Measurements from ENCODE around the gene DENND6A.

The DENND6A gene

GRCh38 chr3:57596495-57597126 lies 96.3 kb downstream of the DENND6A start:
- Mint-ChIP-seq H3K4me3 (peak overlapping the region; percentile 95), H3K4me1 (peaks cover 23% of the 10 kb centered on the region), H3K36me3 (peaks cover 5% of the 10 kb centered on the region), H3K9me3 (no peaks in the 10 kb centered on the region), H3K27ac (peak overlapping the region; percentile 100), H3K27me3 (no peaks in the 10 kb centered on the region)
- ATAC-seq (ENCODE audit: low read depth) (no peak), DNase-seq (ENCODE audit: low spot score in 2 of 2) (peak; percentile 9 to 27)

DNA sequence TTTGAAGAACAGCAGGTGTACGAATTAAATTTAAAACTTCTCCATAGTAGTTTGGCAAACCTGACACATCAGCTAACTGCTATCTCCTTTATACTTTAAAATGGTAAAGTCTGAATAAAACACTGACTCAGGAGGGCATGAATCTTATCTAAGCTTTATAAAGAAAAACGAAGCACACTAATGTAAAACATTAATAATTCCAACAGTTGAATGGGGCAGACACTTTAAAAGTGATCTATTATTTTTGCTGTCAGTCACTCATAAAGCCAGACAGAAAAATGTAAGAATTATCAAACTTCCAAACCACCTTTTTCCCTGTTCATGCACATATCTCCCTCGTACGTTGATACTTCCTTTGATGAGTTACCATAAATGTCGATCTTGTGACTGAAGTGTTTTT lies 98.3 kb downstream of the DENND6A start:
- peak overlapping the region; percentile 50 for H3K4me3 Mint-ChIP-seq
- ATAC-seq (ENCODE audit: low read depth) = no peak
- peaks cover 2% of the 10 kb centered on the region for H3K36me3 Mint-ChIP-seq
- DNase-seq (ENCODE audit: low spot score in 2 of 2) = no peak
- H3K27ac Mint-ChIP-seq = peak overlapping the region; percentile 64
- H3K4me1 Mint-ChIP-seq = peaks cover 24% of the 10 kb centered on the region
- no peaks in the 10 kb centered on the region for H3K9me3 Mint-ChIP-seq
- no peaks in the 10 kb centered on the region for H3K27me3 Mint-ChIP-seq

DNA sequence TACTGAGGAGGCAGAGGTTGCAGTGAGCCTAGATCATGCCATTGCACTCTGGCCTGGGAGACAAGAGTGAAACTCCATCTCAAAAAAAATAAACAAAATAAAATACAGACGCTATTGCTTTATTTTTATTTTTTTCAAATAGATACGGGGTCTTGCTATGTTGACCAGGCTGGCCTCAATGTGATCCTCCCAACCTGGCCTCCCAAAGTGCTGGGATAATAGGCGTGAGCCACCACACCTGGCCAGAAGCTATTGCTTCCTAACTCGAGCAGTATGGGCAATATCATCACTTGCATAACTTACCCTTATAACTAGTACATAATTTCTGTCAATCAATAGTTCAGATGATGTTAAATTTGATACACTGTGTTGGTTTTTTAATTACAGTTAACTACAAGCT lies 98.7 kb downstream of the DENND6A start:
- no peaks in the 10 kb centered on the region for H3K9me3 Mint-ChIP-seq
- ATAC-seq (ENCODE audit: low read depth) (no peak), DNase-seq (ENCODE audit: low spot score in 2 of 2) (no peak)
- peak overlapping the region; percentile 64 for H3K27ac Mint-ChIP-seq
- H3K4me1 Mint-ChIP-seq = peaks cover 24% of the 10 kb centered on the region
- H3K4me3 Mint-ChIP-seq = no peak overlapping the region
- H3K27me3 Mint-ChIP-seq = no peaks in the 10 kb centered on the region
- H3K36me3 Mint-ChIP-seq = peaks cover 2% of the 10 kb centered on the region

GRCh38 chr3:57592306-57592705 lies 100.6 kb downstream of the DENND6A start:
- no peak overlapping the region for H3K4me3 Mint-ChIP-seq
- H3K4me1 Mint-ChIP-seq = peaks cover 23% of the 10 kb centered on the region
- peak overlapping the region; percentile 65 for H3K27ac Mint-ChIP-seq
- DNase-seq (ENCODE audit: low spot score in 2 of 2) (no peak), ATAC-seq (ENCODE audit: low read depth) (no peak)
- H3K9me3 Mint-ChIP-seq = no peaks in the 10 kb centered on the region
- H3K27me3 Mint-ChIP-seq = no peaks in the 10 kb centered on the region
- peaks cover 4% of the 10 kb centered on the region for H3K36me3 Mint-ChIP-seq

DNA sequence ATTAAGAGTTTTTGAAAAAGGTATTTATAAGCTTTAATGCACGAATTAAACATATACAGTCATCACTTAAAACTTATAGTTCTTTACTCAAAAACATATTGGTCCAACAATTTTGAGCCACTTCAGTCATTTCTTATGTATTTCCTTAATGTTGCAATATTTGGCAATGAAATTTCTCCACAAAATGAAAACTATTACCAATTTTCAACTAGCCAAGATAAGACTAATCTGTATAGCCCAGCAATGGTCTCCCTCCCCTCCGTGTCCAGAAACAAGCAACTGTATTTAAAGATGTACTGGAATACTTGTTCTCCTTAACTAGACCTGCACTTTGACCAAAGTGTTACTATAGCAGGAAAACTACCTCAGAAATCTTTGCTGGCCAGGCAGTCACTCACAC lies 105.0 kb downstream of the DENND6A start:
- no peak for ATAC-seq (ENCODE audit: low read depth)
- no peaks in the 10 kb centered on the region for H3K9me3 Mint-ChIP-seq
- no peak overlapping the region for H3K4me3 Mint-ChIP-seq
- no peaks in the 10 kb centered on the region for H3K27me3 Mint-ChIP-seq
- no peak overlapping the region for H3K27ac Mint-ChIP-seq
- peaks cover 21% of the 10 kb centered on the region for H3K4me1 Mint-ChIP-seq
- DNase-seq (ENCODE audit: low spot score in 2 of 2) = no peak
- peaks cover 7% of the 10 kb centered on the region for H3K36me3 Mint-ChIP-seq

GRCh38 chr3:57586778-57587177 lies 106.1 kb downstream of the DENND6A start:
- Mint-ChIP-seq H3K27me3 (no peaks in the 10 kb centered on the region), H3K4me1 (peaks cover 19% of the 10 kb centered on the region), H3K4me3 (no peak overlapping the region), H3K9me3 (no peaks in the 10 kb centered on the region), H3K36me3 (peaks cover 9% of the 10 kb centered on the region), H3K27ac (peak overlapping the region; percentile 45)
- DNase-seq (ENCODE audit: low spot score in 2 of 2) = no peak
- ATAC-seq (ENCODE audit: low read depth) = no peak

DNA sequence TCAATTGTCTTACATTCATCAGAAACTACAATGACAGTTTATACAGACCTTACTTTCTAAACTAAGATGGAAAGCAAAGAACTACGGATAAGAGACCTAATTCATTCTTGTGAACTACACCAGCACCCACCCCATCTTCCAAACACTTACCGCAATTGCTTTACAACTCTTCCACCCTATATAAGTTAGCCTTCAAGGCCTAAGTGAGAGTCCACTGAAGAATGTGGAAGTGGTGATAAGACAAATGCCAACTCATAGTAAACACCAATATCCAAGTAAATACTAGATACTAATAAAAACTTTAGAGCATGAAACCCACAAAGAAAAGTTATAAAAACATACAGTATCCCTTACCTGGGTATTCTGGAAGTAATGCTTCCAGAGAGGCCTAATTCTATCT lies 109.3 kb downstream of the DENND6A start:
- Mint-ChIP-seq H3K27ac (peak overlapping the region; percentile 13), H3K36me3 (peaks cover 7% of the 10 kb centered on the region), H3K27me3 (no peaks in the 10 kb centered on the region), H3K4me1 (peaks cover 15% of the 10 kb centered on the region), H3K9me3 (no peaks in the 10 kb centered on the region), H3K4me3 (no peak overlapping the region)
- DNase-seq (ENCODE audit: low spot score in 2 of 2) (no peak), ATAC-seq (ENCODE audit: low read depth) (no peak)

GRCh38 chr3:57582474-57583168 lies 110.3 kb downstream of the DENND6A start:
- DNase-seq (ENCODE audit: low spot score in 2 of 2) (no peak), ATAC-seq (ENCODE audit: low read depth) (peak; percentile 78)
- H3K27me3 Mint-ChIP-seq = no peaks in the 10 kb centered on the region
- no peak overlapping the region for H3K4me3 Mint-ChIP-seq
- peaks cover 12% of the 10 kb centered on the region for H3K4me1 Mint-ChIP-seq
- H3K36me3 Mint-ChIP-seq = peaks cover 5% of the 10 kb centered on the region
- no peak overlapping the region for H3K27ac Mint-ChIP-seq
- H3K9me3 Mint-ChIP-seq = no peaks in the 10 kb centered on the region

GRCh38 chr3:57577801-57578200 lies 115.1 kb downstream of the DENND6A start:
- Mint-ChIP-seq H3K27me3 (no peaks in the 10 kb centered on the region), H3K9me3 (no peaks in the 10 kb centered on the region), H3K27ac (no peak overlapping the region), H3K4me1 (peaks cover 8% of the 10 kb centered on the region), H3K36me3 (peaks cover 12% of the 10 kb centered on the region), H3K4me3 (no peak overlapping the region)
- ATAC-seq (ENCODE audit: low read depth) = no peak
- DNase-seq (ENCODE audit: low spot score in 2 of 2) = no peak

- Mint-ChIP-seq H3K4me1 (peaks cover 7% of the 10 kb centered on the region), H3K4me3 (no peak overlapping the region), H3K27ac (peak overlapping the region; percentile 82), H3K27me3 (no peaks in the 10 kb centered on the region), H3K9me3 (no peaks in the 10 kb centered on the region), H3K36me3 (peaks cover 17% of the 10 kb centered on the region)
- ATAC-seq (ENCODE audit: low read depth) = no peak
- no peak for DNase-seq (ENCODE audit: low spot score in 2 of 2)
These were observed 116.8 kb downstream of the DENND6A start for GRCh38 chr3:57575966-57576626.

Measured in memory B cell (primary cell).